H9 (cell line): ENCODE measurements around the gene PCCA. TPM values are rescaled to one million over a fixed set of nuclear protein-coding genes. Genes with fewer than 3 reads are reported as not detected.

Experiments
- DNase-seq: peaks from one replicate; pipeline ENCODE4 v3.0.0-alpha.2; 2017
- H2AFZ ChIP-seq: one replicate; pipeline ENCODE4 v1.6.1; 2013; ENCODE audit warnings: mild to moderate bottlenecking, low read length, control low read depth, moderate library complexity
- H2AK5ac ChIP-seq: 2 replicates; pipeline ENCODE4 v1.6.1; 2013; ENCODE audit warnings: low read length, control low read depth, mixed read lengths; ENCODE audit not compliant: insufficient read length
- H2BK120ac ChIP-seq: one replicate; pipeline ENCODE4 v1.6.1; 2013; ENCODE audit warnings: low read depth, mild to moderate bottlenecking, low read length, control low read depth, inconsistent platforms; ENCODE audit not compliant: poor library complexity, severe bottlenecking
- H2BK12ac ChIP-seq: 2 replicates; pipeline ENCODE4 v1.6.1; 2013; ENCODE audit warnings: low read length, control low read depth, mixed read lengths, low read depth; ENCODE audit not compliant: insufficient read length
- H2BK15ac ChIP-seq: 2 replicates; pipeline ENCODE4 v1.6.1; 2013; ENCODE audit warnings: low read depth, low read length, control low read depth
- H2BK20ac ChIP-seq: one replicate; pipeline ENCODE4 v1.6.1; 2013; ENCODE audit warnings: low read depth, mild to moderate bottlenecking, low read length, control low read depth, inconsistent platforms; ENCODE audit not compliant: poor library complexity, severe bottlenecking
- H2BK5ac ChIP-seq: 2 replicates; pipeline ENCODE4 v1.6.1; 2013; ENCODE audit warnings: low read length, control low read depth, mixed read lengths; ENCODE audit not compliant: insufficient read length
- H3K14ac ChIP-seq: 2 replicates; pipeline ENCODE4 v1.6.1; 2013; ENCODE audit warnings: low read length, control low read depth; ENCODE audit not compliant: insufficient read depth
- H3K18ac ChIP-seq: 2 replicates; pipeline ENCODE4 v1.6.1; 2013; ENCODE audit warnings: low read depth, mild to moderate bottlenecking, mixed read lengths, low read length, control low read depth; ENCODE audit not compliant: insufficient read length
- H3K23ac ChIP-seq: 2 replicates; pipeline ENCODE4 v1.6.1; 2013; ENCODE audit warnings: low read length, control low read depth, mixed read lengths, low read depth; ENCODE audit not compliant: insufficient read length
- H3K23me2 ChIP-seq: 2 replicates; pipeline ENCODE4 v1.6.1; 2013; ENCODE audit warnings: low read depth, mild to moderate bottlenecking, mixed read lengths, low read length, control low read depth; ENCODE audit not compliant: insufficient read length, poor library complexity, severe bottlenecking
- H3K27ac ChIP-seq: 2 replicates; pipeline ENCODE4 v1.5.1; 2013; ENCODE audit warnings: low read length, control low read depth, mixed read lengths, low read depth; ENCODE audit not compliant: insufficient read length
- H3K27me3 ChIP-seq: 2 replicates; pipeline ENCODE4 v1.6.1; 2013; ENCODE audit warnings: low read length, control low read depth, inconsistent platforms; ENCODE audit not compliant: insufficient read depth
- H3K4ac ChIP-seq: 2 replicates; pipeline ENCODE4 v1.6.1; 2013; ENCODE audit warnings: low read depth, mild to moderate bottlenecking, control low read depth, inconsistent platforms, low read length, moderate library complexity
- H3K4me1 ChIP-seq: 2 replicates; pipeline ENCODE4 v1.6.1; 2013; ENCODE audit warnings: low read length, control low read depth, inconsistent platforms; ENCODE audit not compliant: insufficient read depth
- H3K4me2 ChIP-seq: 2 replicates; pipeline ENCODE4 v1.6.1; 2013; ENCODE audit warnings: low read length, control low read depth, mixed read lengths; ENCODE audit not compliant: insufficient read length, insufficient read depth
- H3K56ac ChIP-seq: 2 replicates; pipeline ENCODE4 v1.6.1; 2013; ENCODE audit warnings: low read depth, mild to moderate bottlenecking, mixed read lengths, low read length, control low read depth; ENCODE audit not compliant: insufficient read length
- H3K79me1 ChIP-seq: 2 replicates; pipeline ENCODE4 v1.6.1; 2013; ENCODE audit warnings: low read depth, mild to moderate bottlenecking, moderate library complexity, low read length, control low read depth, inconsistent platforms; ENCODE audit not compliant: insufficient read depth, poor library complexity, severe bottlenecking
- H3K79me2 ChIP-seq: 2 replicates; pipeline ENCODE4 v1.6.1; 2013; ENCODE audit warnings: low read length, control low read depth, inconsistent platforms; ENCODE audit not compliant: insufficient read depth
- H3K9ac ChIP-seq: 2 replicates; pipeline ENCODE4 v1.6.1; 2013; ENCODE audit warnings: low read length, control low read depth, mixed read lengths; ENCODE audit not compliant: insufficient read length; ENCODE audit errors: extremely low read depth
- H3K9me3 ChIP-seq: one replicate; pipeline ENCODE4 v1.6.1; 2013; ENCODE audit warnings: low read depth, low read length, inconsistent platforms; ENCODE audit not compliant: control insufficient read depth
- H3T11ph ChIP-seq: one replicate; pipeline ENCODE4 v1.6.1; 2013; ENCODE audit warnings: mild to moderate bottlenecking, low read length, control low read depth, inconsistent platforms
- H4K20me1 ChIP-seq: one replicate; pipeline ENCODE4 v1.6.1; 2013; ENCODE audit not compliant: control insufficient read depth, insufficient read length, insufficient read depth
- H4K5ac ChIP-seq: 2 replicates; pipeline ENCODE4 v1.6.1; 2013; ENCODE audit warnings: low read depth, mild to moderate bottlenecking, mixed read lengths, low read length, control low read depth; ENCODE audit not compliant: insufficient read length
- H4K8ac ChIP-seq: replicated peaks from 2 replicates; pipeline ENCODE4 v1.6.1; 2013; ENCODE audit warnings: low read length, control low read depth, mixed read lengths, low read depth; ENCODE audit not compliant: insufficient read length
- H4K91ac ChIP-seq: 2 replicates; pipeline ENCODE4 v1.6.1; 2013; ENCODE audit warnings: low read depth, mild to moderate bottlenecking, moderate library complexity, mixed read lengths, low read length, control low read depth; ENCODE audit not compliant: insufficient read length
- H3K27ac Mint-ChIP-seq, 3 experiments: 2 replicates in 2 of 3; 3 replicates in 1 of 3; pipeline ENCODE4 v1.8.0; 2020 to 2021; ENCODE audit warnings: mixed read lengths in 3 of 3, mild to moderate bottlenecking in 1 of 3, moderate library complexity in 1 of 3
- H3K27me3 Mint-ChIP-seq: 2 replicates; pipeline ENCODE4 v1.8.0; 2021; ENCODE audit warnings: low read depth, mild to moderate bottlenecking, moderate library complexity, mixed read lengths
- H3K36me3 Mint-ChIP-seq, 3 experiments: 2 replicates in 2 of 3; 3 replicates in 1 of 3; pipeline ENCODE4 v1.8.0; 2020 to 2021; ENCODE audit warnings: low read depth in 3 of 3, mixed read lengths in 3 of 3; ENCODE audit not compliant: insufficient read depth in 1 of 3
- H3K4me1 Mint-ChIP-seq, 2 experiments: 2 replicates each; pipeline ENCODE4 v1.8.0; 2020; ENCODE audit warnings: mixed read lengths in 2 of 2
- H3K4me3 Mint-ChIP-seq, 2 experiments: 2 replicates in 1 of 2; 3 replicates in 1 of 2; pipeline ENCODE4 v1.8.0; 2020 to 2021; ENCODE audit warnings: mild to moderate bottlenecking in 2 of 2, mixed read lengths in 2 of 2, moderate library complexity in 1 of 2
- H3K9me3 Mint-ChIP-seq, 2 experiments: 2 replicates in 1 of 2; 3 replicates in 1 of 2; pipeline ENCODE4 v1.8.0; 2020; ENCODE audit warnings: mild to moderate bottlenecking in 2 of 2, mixed read lengths in 2 of 2, moderate library complexity in 1 of 2
- CTCF ChIP-seq: fragments of 200-600 bp; sonication (generic); conservative IDR thresholded peaks from 3 replicates; pipeline ENCODE4 v1.8.0; 2021; ENCODE audit warnings: antibody characterized with exemption, mild to moderate bottlenecking
- WGBS: extraction: QIAGEN DNeasy Blood & Tissue Kit; methylation state at CpG from one replicate; pipeline ENCODE4 v1.1.7; 2013; ENCODE audit warnings: missing lambda C conversion rate, low lambda C conversion rate, mixed read lengths; ENCODE audit not compliant: insufficient read length; ENCODE audit errors: extremely low coverage; 5-methylcytosine and 5-hydroxymethylcytosine counted together
- total RNA-seq: library from RNA; stranded (reverse); gene quantifications from 2 replicates; pipeline ENCODE4 v1.2.1, GENCODE V29; 2021

The PCCA gene
- total RNA-seq, 1 experiment from 2014 or later, result 56.5 TPM

DNA sequence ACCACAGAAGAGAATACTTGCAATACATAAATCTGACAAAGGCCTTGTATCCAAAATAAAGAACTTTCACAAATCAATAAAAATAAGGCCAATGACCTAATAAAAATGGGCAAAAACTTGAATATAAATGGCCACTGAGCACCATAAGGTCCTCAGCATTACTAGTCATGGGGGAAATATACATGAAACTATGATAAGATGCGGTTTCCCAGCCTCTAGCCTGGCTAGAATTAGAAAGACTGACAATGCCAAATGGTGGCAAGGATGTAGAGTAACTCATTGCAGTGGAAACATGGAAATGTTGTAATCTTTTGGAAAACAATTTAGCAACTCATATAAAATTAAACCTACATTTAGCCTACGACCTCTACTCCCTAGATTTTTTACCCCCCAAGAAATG is 272.6 kb downstream of the PCCA start:
- Histone ChIP-seq H3K56ac (no peak overlapping the region), H3K27ac (no peak overlapping the region), H3K4me2 (no peak overlapping the region), H3K9ac (no peak overlapping the region), H3K14ac (no peak overlapping the region), H4K8ac (no peak overlapping the region), H3K9me3 (no peaks in the 10 kb centered on the region), H2BK15ac (no peak overlapping the region), H3K79me2 (no peaks in the 10 kb centered on the region), H3K23ac (no peak overlapping the region), H3K27me3 (no peaks in the 10 kb centered on the region), H2AFZ (no peak overlapping the region), H3K4me1 (peaks cover 10% of the 10 kb centered on the region), H2BK20ac (no peak overlapping the region), H4K5ac (no peak overlapping the region), H2AK5ac (no peak overlapping the region), H2BK12ac (no peak overlapping the region), H3T11ph (no peak overlapping the region), H3K23me2 (no peaks in the 10 kb centered on the region), H3K18ac (no peak overlapping the region), H3K4ac (no peak overlapping the region), H4K91ac (no peak overlapping the region), H3K79me1 (no peaks in the 10 kb centered on the region), H4K20me1 (no peaks in the 10 kb centered on the region), H2BK5ac (no peak overlapping the region), H2BK120ac (no peak overlapping the region)
- H3K9me3 Mint-ChIP-seq, result no peaks in the 10 kb centered on the region
- peaks cover 34 to 35% of the 10 kb centered on the region in 2 experiments for H3K4me1 Mint-ChIP-seq
- H3K27me3 Mint-ChIP-seq, result no peaks in the 10 kb centered on the region
- H3K27ac Mint-ChIP-seq, result no peak overlapping the region
- no peak for TF ChIP-seq CTCF
- H3K4me3 Mint-ChIP-seq, result no peak overlapping the region
- WGBS, result no CpG with 5 or more reads among the region's 2 CpGs
- peaks cover 2 to 7% (median 7%) of the 10 kb centered on the region in 3 experiments; a peak in 5 of 7 replicates for H3K36me3 Mint-ChIP-seq
- DNase-seq, result no peak
